GM21737 (cell line): ENCODE data around the gene NPAS3.

Source experiments
- ATAC-seq: cut with Tn5 transposase; IDR thresholded peaks from one replicate; pipeline ENCODE4 v1.9.1; 2021; ENCODE audit warnings: mild to moderate bottlenecking, moderate library complexity; ENCODE audit not compliant: unreplicated experiment

NPAS3 gene

GRCh38 chr14:33529787-33530757 is 591.4 kb downstream of the NPAS3 start:
- ATAC-seq: no peak

GRCh38 chr14:33532553-33532952 is 593.9 kb downstream of the NPAS3 start:
- ATAC-seq: no peak

GRCh38 chr14:33534104-33534503 is 595.4 kb downstream of the NPAS3 start:
- no peak for ATAC-seq

GRCh38 chr14:33534632-33535031 is 596.0 kb downstream of the NPAS3 start:
- no peak for ATAC-seq

- ATAC-seq: no peak
These were observed 601.3 kb downstream of the NPAS3 start for GRCh38 chr14:33539918-33540357.

- ATAC-seq: no peak
These were observed 602.5 kb downstream of the NPAS3 start for GRCh38 chr14:33541171-33541570.

GRCh38 chr14:33542338-33543287 is 603.9 kb downstream of the NPAS3 start:
- no peak for ATAC-seq

GRCh38 chr14:33545696-33546095 is 607.0 kb downstream of the NPAS3 start:
- no peak for ATAC-seq

GRCh38 chr14:33548606-33549005 is 609.9 kb downstream of the NPAS3 start:
- ATAC-seq: no peak

- no peak for ATAC-seq
These were observed 613.3 kb downstream of the NPAS3 start for GRCh38 chr14:33551963-33552362.

GRCh38 chr14:33553706-33554278 is 615.1 kb downstream of the NPAS3 start:
- no peak for ATAC-seq

GRCh38 chr14:33554988-33555387 is 616.3 kb downstream of the NPAS3 start:
- no peak for ATAC-seq

- no peak for ATAC-seq
These were observed 617.2 kb downstream of the NPAS3 start for GRCh38 chr14:33555710-33556350.

GRCh38 chr14:33556382-33557121 is 617.9 kb downstream of the NPAS3 start:
- no peak for ATAC-seq

GRCh38 chr14:33560718-33561431 is 622.2 kb downstream of the NPAS3 start:
- ATAC-seq: no peak

GRCh38 chr14:33561488-33562175 is 623.0 kb downstream of the NPAS3 start:
- no peak for ATAC-seq

GRCh38 chr14:33563191-33563900 is 624.7 kb downstream of the NPAS3 start:
- no peak for ATAC-seq

- no peak for ATAC-seq
These were observed 625.2 kb downstream of the NPAS3 start for GRCh38 chr14:33563901-33564197.
